DMS153 (cell line): ENCODE results near the gene NEK9.
A peak's percentile ranks its signal among the peaks of the same experiment; 100 is the strongest.
"Not testable (repeated sequence)": the region's sequence is repeated elsewhere in the genome, so short reads cannot be mapped to it uniquely, and the experiment has no call there.

Experiments
- DNase-seq: peaks from one replicate; lab custom pipeline; 2025; lab: John Stamatoyannopoulos, UW

The NEK9 gene

GRCh38 chr14:75144944-75145343 is 18.1 kb upstream of the NEK9 start:
- DNase-seq: no peak

GRCh38 chr14:75143761-75144527 is 17.1 kb upstream of the NEK9 start:
- DNase-seq: no peak

GRCh38 chr14:75142494-75142893 is 15.6 kb upstream of the NEK9 start:
- DNase-seq: no peak

GRCh38 chr14:75141967-75142366 is 15.1 kb upstream of the NEK9 start:
- DNase-seq: no peak

GRCh38 chr14:75141062-75141461 is 14.2 kb upstream of the NEK9 start:
- no peak for DNase-seq

- DNase-seq: no peak
Observed at GRCh38 chr14:75140620-75141019, 13.8 kb upstream of the NEK9 start.

GRCh38 chr14:75139185-75139584 is 12.3 kb upstream of the NEK9 start:
- DNase-seq: no peak

- DNase-seq: no peak
Observed at GRCh38 chr14:75138492-75138891, 11.6 kb upstream of the NEK9 start.

- DNase-seq: no peak
Observed at GRCh38 chr14:75134644-75135043, 7.8 kb upstream of the NEK9 start.

GRCh38 chr14:75133597-75133996 is 6.7 kb upstream of the NEK9 start:
- DNase-seq: no peak

DNA sequence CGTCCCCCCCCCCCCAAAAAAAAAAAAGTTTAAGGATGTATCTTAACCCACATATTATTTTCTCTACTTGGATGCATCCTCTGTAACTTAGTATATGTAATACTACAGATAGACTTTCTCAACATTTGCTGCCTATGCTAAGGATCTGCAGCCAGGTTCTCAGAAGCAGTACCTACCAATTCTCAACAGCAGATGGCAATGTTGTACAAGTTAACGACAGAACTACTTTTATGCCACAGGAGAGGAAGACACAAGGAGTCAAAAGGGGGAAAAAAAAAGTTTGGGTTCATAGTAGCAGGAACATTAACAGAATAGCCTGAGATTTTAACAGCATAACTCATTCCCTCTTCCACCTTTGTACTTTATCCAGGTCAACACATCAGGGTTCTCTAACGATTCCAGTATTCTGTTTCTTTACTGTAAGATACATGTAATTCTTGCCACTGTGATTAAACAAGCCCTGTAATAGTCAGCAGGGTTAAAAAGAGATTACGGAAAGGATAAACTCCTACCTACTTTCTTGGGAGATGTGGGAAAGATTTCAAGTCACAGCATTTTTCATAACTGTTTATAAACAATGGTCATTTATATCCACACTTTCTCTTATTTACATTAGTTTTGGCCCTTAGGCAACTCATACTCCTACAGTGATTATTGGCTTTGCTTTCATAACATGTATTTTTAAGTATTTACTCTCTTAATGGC is 5.7 kb upstream of the NEK9 start:
- DNase-seq: peak; percentile 50

DNA sequence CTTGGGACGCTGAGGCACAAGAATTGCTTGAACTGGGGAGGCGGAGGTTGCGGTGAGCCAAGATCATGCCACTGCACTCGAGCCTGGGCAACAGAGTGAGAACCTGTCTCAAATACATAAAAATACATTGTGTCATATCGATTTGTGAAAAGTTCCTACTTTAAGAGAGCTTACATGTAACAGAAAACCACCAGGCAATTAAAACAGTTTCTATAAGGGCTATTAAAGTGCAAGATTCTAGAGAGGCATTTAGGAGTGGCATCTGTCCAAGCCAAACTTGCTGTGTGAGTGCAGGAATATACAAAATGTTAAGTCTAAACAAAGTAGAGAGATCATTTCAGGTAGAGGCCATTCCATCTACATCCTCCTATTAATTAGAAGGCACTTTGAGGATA is 1.7 kb upstream of the NEK9 start:
- DNase-seq: no peak

DNA sequence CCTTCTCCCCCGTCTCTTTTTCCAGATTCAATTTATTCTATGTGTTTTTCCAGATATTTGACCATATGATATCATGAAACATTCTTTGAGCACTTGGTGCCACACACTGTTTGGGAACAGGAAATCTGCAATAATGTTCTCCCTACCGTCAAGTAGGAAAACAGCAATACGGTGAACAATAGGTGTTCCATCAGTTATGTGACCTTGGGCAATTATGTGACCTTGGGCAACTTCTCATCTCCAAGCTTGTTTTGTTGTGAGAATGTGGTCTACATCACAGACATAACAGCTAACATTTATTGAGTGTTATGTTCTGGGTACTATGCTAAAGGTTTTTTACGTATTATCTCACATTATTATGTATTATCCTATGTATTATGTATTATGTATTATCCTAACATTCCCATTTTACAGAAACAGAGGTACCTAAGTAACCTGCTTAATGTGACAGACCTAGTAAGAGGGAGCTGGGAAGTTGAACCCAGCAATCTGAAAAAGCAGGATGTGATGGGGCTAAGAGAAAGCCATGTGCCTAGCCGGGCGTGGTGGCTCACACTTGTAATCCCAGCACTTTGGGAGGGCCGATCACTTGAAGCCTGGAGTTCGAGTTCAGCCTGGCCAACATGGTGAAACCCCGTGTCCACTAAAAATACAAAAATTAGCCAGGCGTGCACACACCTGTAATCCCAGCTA is 1.2 kb upstream of the NEK9 start:
- no peak for DNase-seq

- DNase-seq: not testable (repeated sequence)
Observed at GRCh38 chr14:75127474-75127820, 599 bp upstream of the NEK9 start.

DNA sequence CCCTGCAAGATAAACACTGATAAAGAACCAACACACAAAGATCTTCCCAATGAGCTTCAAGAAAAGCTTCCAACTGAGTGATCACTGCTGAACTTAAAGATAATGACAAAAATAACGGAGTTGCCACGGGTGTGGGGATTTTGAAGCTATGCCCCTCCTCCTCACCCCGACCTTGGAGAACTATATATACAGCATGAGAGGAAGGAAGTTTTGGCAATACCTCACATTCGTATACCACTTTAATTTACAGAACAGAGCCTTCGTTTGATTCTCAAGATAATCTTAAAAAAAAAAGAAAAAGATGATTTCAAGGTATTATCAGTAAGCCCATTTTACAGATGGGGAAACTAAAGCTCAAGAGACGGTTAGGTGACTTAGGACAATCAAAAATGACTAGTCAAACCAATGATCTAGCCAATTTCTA is 715 bp downstream of the NEK9 start:
- no peak for DNase-seq

GRCh38 chr14:75125617-75126016 is 1.2 kb downstream of the NEK9 start:
- DNase-seq: no peak

- no peak for DNase-seq
Observed at GRCh38 chr14:75123991-75124390, 2.9 kb downstream of the NEK9 start.

DNA sequence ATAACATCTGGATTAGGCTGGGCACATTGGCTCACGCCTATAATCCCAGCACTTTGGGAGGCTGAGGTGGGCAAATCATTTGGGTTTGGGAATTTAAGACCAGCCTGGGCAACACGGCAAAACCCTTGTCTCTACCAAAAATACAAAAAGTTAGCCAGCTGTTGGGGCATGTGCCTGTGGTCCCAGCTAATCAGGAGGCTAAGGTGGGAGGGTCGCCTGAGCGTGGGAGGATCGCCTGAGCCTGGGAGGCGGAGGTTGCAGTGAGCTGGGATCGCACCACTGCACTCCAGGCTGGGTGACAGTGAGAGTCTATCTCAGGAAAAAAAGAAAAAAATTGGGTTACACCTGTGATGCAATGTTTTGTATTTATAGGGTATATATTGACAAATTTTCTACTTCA is 5.3 kb downstream of the NEK9 start:
- no peak for DNase-seq

DNA sequence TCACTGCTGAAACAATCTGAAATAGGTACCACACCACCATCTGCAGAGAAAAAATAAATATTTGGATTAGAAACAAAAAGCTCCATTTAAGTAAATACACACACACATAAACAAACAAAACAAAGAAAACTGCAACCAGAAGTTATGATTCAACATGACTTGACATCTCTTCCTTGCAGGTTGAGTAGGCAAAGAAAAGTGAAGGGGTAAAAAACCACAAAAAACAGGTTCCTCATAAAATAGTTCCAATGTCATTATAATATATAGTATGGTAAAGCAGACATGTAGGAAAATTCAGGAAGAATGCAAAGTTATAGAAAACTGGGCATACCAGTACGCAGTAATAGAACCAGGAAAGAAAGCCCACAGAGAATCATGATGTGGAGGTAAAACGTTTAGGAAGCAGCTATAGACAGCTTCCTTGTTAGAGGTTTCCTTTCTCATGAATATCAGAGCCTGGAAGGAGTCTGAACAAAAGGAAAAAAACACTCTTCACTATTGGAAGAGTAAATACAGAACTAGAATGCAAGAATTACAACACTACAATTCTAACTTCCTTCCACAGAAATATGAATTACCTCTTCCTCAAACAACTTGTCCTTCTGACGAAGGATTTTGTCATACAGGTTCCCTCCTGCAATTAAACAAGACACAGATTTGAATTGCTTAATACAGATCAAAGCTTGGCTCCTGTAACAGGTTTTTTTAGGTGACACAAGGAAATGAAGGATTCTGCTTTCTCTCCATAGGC is 6.1 kb downstream of the NEK9 start:
- no peak for DNase-seq

GRCh38 chr14:75119056-75119455 is 7.8 kb downstream of the NEK9 start:
- no peak for DNase-seq

DNA sequence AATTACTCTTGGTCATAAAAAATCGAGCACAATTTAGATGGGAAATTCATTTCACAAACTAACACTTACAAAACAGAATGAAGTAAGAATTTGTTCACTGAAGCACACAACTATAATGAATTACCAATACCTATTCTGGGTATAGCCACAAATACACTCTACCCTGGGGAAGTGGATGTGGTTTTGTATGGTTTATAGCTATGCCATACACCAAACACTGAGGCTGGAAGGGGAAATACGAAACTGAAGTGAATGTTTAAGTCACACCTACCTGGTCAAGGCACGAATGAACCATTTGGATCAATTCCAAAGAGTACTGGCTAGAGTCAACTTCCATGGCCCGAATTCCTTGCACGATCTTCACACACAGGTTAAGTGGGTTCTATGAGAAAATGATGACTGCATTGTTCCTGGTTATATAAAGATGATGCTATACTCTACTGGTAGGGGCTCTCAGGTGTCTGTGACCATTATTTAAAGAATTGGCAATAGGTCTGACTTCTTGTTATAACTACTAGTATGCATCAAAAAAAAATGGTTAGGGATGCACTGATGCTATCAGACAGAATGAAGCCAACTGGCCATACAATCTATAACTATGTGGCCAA is 12.8 kb downstream of the NEK9 start:
- DNase-seq: no peak

DNA sequence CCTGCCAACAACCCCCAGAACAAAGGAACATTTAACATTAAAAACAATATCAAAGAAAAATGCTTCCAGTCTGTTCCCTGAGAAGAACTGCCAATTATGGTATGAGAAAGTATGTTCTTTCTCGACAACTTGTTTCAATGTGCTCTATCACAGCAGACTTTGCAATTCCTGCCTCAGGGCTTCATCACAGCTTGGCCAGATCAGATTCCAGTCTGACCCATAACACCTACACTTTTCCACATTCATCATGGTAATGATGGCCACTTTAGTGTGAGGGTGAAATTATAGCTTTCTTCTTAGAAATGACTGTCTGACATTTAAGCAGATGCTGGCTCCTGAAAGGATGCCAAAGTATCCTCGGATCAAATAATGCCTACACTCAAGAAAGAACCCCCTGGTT is 17.0 kb downstream of the NEK9 start:
- DNase-seq: no peak
